GM23338 (cell line): ENCODE results near the gene ZC3H7A.

Experiments
- CREB1 ChIP-seq: fragments of 250-450 bp; sonication (Bioruptor Pico); IDR thresholded peaks from 2 replicates; pipeline ENCODE4 v1.5.0; 2020; ENCODE audit warnings: low read depth, mild to moderate bottlenecking, moderate library complexity
- CTCF ChIP-seq, 2 experiments: fragments of 200-600 bp in 1 of 2; sonication (generic) in 1 of 2; conservative IDR thresholded peaks; 2 replicates each; pipeline versions ENCODE4 v1.5.1 to v1.6.1; 2016 to 2017; ENCODE audit warnings: antibody characterized with exemption in 2 of 2, low read depth in 2 of 2, mild to moderate bottlenecking in 2 of 2, moderate library complexity in 1 of 2
- ETS1 ChIP-seq: IDR thresholded peaks from 2 replicates; pipeline ENCODE4 v1.6.1; 2016; ENCODE audit warnings: antibody characterized with exemption
- EZH2 ChIP-seq: fragments of 200-600 bp; sonication (generic); IDR thresholded peaks from one replicate; pipeline ENCODE4 v1.8.0; 2017; ENCODE audit warnings: antibody characterized with exemption, mild to moderate bottlenecking, low read depth; ENCODE audit not compliant: unreplicated experiment
- EZH2phosphoT487 ChIP-seq: fragments of 200-600 bp; sonication (generic); IDR thresholded peaks from one replicate; pipeline ENCODE4 v1.8.1; 2018; ENCODE audit warnings: antibody characterized with exemption; ENCODE audit not compliant: unreplicated experiment
- JUNB ChIP-seq: IDR thresholded peaks from one replicate; pipeline ENCODE4 v1.6.1; 2016; ENCODE audit warnings: antibody characterized with exemption; ENCODE audit not compliant: unreplicated experiment
- POLR2AphosphoS5 ChIP-seq: IDR thresholded peaks from 2 replicates; pipeline ENCODE4 v1.6.1; 2016; ENCODE audit warnings: antibody characterized with exemption, low read depth
- REST ChIP-seq: IDR thresholded peaks from one replicate; pipeline ENCODE4 v1.6.1; 2018; ENCODE audit warnings: antibody characterized with exemption; ENCODE audit not compliant: unreplicated experiment
- STAT1 ChIP-seq: IDR thresholded peaks from one replicate; pipeline ENCODE4 v1.6.1; 2016; ENCODE audit warnings: antibody characterized with exemption; ENCODE audit not compliant: unreplicated experiment
- ZNF114 ChIP-seq: fragments of 250-450 bp; sonication (Bioruptor Pico); IDR thresholded peaks from 2 replicates; pipeline ENCODE4 v1.5.0; 2020; ENCODE audit warnings: mild to moderate bottlenecking, moderate library complexity
- ZNF462 ChIP-seq: fragments of 250-450 bp; sonication (Bioruptor Pico); IDR thresholded peaks from 2 replicates; pipeline ENCODE4 v1.5.0; 2020; ENCODE audit warnings: mild to moderate bottlenecking, moderate library complexity

GRCh38 chr16:11721781-11722467, 75.1 kb downstream of the ZC3H7A start:
- TF ChIP-seq CTCF (conservative IDR thresholded peaks at IDR 0.05; ENCODE audit: low read depth in 2 of 2) (no peak), REST (no peak), EZH2 (no peak), JUNB (no peak), STAT1 (no peak), ETS1 (no peak), POLR2AphosphoS5 (no peak), CREB1 (CRISPR knock-in tag) (no peak), EZH2phosphoT487 (no peak), ZNF462 (CRISPR knock-in tag) (no peak), ZNF114 (CRISPR knock-in tag) (no peak)
